Measurements from ENCODE around the gene TFAP2E.

- TF ChIP-seq CTCF (IDR thresholded peaks at IDR 0.05) (no peak), POLR2A (IDR thresholded peaks at IDR 0.05) (no peak)
Measured at GRCh38 chr1:35553851-35554250, 19.3 kb upstream of the TFAP2E start.
